ENCODE measurements around the gene SLC35C1. TPM values are rescaled to one million over a fixed set of nuclear protein-coding genes. Genes with fewer than 3 reads are reported as not detected.

Gene SLC35C1
- total and polyA plus RNA-seq, 2 of the 13 experiments (the other 11 are each of a cell fraction or from before 2014, with no cell fraction given) = 2.9 to 7.0 TPM

GRCh38 chr11:45846974-45847910 is 42.3 kb downstream of the SLC35C1 start, which contains the start of gene CRY2 (continued):
- no peak for TF ChIP-seq FOXO4 (CRISPR knock-in tag; conservative IDR thresholded peaks at IDR 0.05)
- TF ChIP-seq HOXA7 (CRISPR knock-in tag; IDR thresholded peaks at IDR 0.05) = peak; percentile 91
- TF ChIP-seq DPF2 (CRISPR knock-in tag; IDR thresholded peaks at IDR 0.05; ENCODE audit: borderline replicate concordance, low read depth) = no peak
- TF ChIP-seq ZBTB43 (CRISPR knock-in tag; conservative IDR thresholded peaks at IDR 0.05) = 0 out of 2 replicates have a peak, but pooled peaks have one; percentile 34
- 0 out of 2 replicates have a peak, but pooled peaks have one; percentile 77 for TF ChIP-seq ZNF33B (CRISPR knock-in tag; IDR thresholded peaks at IDR 0.05)
- TF ChIP-seq ZNF878 (CRISPR knock-in tag; IDR thresholded peaks at IDR 0.05) = 0 out of 2 replicates have a peak, but pooled peaks have one; percentile 28
- TF ChIP-seq CCDC6 (CRISPR knock-in tag; IDR thresholded peaks at IDR 0.05) = peak; percentile 89
- peak; percentile 70 for TF ChIP-seq HIC2 (CRISPR knock-in tag; IDR thresholded peaks at IDR 0.05; ENCODE audit: low read depth)
- no peak; the same call in 1 of the 2 replicates for TF ChIP-seq ZFP82 (CRISPR knock-in tag; IDR thresholded peaks at IDR 0.05; ENCODE audit: borderline replicate concordance)
- peak; percentile 92 for TF ChIP-seq ZNF883 (CRISPR knock-in tag; IDR thresholded peaks at IDR 0.05; ENCODE audit: not compliant biosample characterization)
- peak; percentile 36 for TF ChIP-seq CBX1 (IDR thresholded peaks at IDR 0.05; ENCODE audit: low read depth)
- TF ChIP-seq ZBTB37 (CRISPR knock-in tag; IDR thresholded peaks at IDR 0.05) = no peak
- no peak for TF ChIP-seq ATRX (CRISPR knock-in tag; IDR thresholded peaks at IDR 0.05; ENCODE audit: borderline replicate concordance)
- no peak for TF ChIP-seq DDIT3 (CRISPR knock-in tag; IDR thresholded peaks at IDR 0.05)
- TF ChIP-seq ZNF589 (CRISPR knock-in tag; conservative IDR thresholded peaks at IDR 0.05) = peak; percentile 88; the same call in 1 of the 2 replicates
- TF ChIP-seq ZBTB14 (CRISPR knock-in tag; IDR thresholded peaks at IDR 0.05) = no peak; the same call in 1 of the 2 replicates
- 0 out of 2 replicates have a peak, but pooled peaks have one; percentile 52 for TF ChIP-seq THAP7 (CRISPR knock-in tag; IDR thresholded peaks at IDR 0.05)

Data from HepG2 (cell line).